CD14-positive monocyte (primary cell): ENCODE measurements around the gene RELCH. TPM values are rescaled to one million over a fixed set of nuclear protein-coding genes. Genes with fewer than 3 reads are reported as not detected.

ENCODE experiments used
- DNase-seq, 3 donors: peaks; one replicate each; pipeline ENCODE4 v3.0.0-alpha.2; 2011 to 2022
- H2AFZ ChIP-seq: 2 replicates; pipeline ENCODE4 v1.6.0; 2012; ENCODE audit warnings: mild to moderate bottlenecking, low read depth, low read length, inconsistent platforms; ENCODE audit not compliant: insufficient read depth, poor library complexity, severe bottlenecking
- H3K27ac ChIP-seq, 2 donors: 1 replicate in 1 of 2; 2 replicates in 1 of 2; pipeline ENCODE4 v1.5.1; 2012 to 2013; ENCODE audit warnings: low read length in 2 of 2, control low read depth in 1 of 2, inconsistent platforms in 1 of 2, low read depth in 1 of 2, mild to moderate bottlenecking in 1 of 2
- H3K27me3 ChIP-seq, 2 donors: one replicate each; pipeline versions ENCODE4 v1.6.0 to v1.6.1; 2011 to 2013; ENCODE audit warnings: low read length in 2 of 2; ENCODE audit not compliant: control insufficient read depth in 2 of 2, insufficient read depth in 2 of 2
- H3K36me3 ChIP-seq, 2 donors: replicated peaks in 1 of 2; 1 replicate in 1 of 2; 2 replicates in 1 of 2; pipeline versions ENCODE4 v1.5.1 to v1.6.1; 2012 to 2013; ENCODE audit warnings: low read length in 2 of 2, control low read depth in 1 of 2, inconsistent platforms in 1 of 2, mild to moderate bottlenecking in 1 of 2; ENCODE audit not compliant: insufficient read depth in 2 of 2, control insufficient read depth in 1 of 2
- H3K4me1 ChIP-seq, 2 donors: 1 replicate in 1 of 2; 2 replicates in 1 of 2; pipeline versions ENCODE4 v1.5.1 to v1.6.1; 2012 to 2013; ENCODE audit warnings: low read length in 2 of 2, control low read depth in 1 of 2, inconsistent platforms in 1 of 2, mild to moderate bottlenecking in 1 of 2, moderate library complexity in 1 of 2; ENCODE audit not compliant: insufficient read depth in 2 of 2, control insufficient read depth in 1 of 2
- H3K4me2 ChIP-seq: replicated peaks from 2 replicates; pipeline ENCODE3; 2012; ENCODE audit warnings: low read length, moderate library complexity, mild to moderate bottlenecking; ENCODE audit not compliant: poor library complexity, severe bottlenecking; ENCODE audit errors: extremely low read depth
- H3K4me3 ChIP-seq, 3 experiments: fragments of 200-600 bp in 1 of 3; sonication (generic) in 1 of 3; replicated peaks in 1 of 3; 1 replicate in 2 of 3; 2 replicates in 1 of 3; pipeline ENCODE4 v1.5.1; 2011 to 2013; ENCODE audit warnings: low read length in 3 of 3, mild to moderate bottlenecking in 3 of 3, control low read depth in 2 of 3, low read depth in 2 of 3, inconsistent platforms in 1 of 3, moderate library complexity in 1 of 3
- H3K79me2 ChIP-seq: 2 replicates; pipeline ENCODE4 v1.6.0; 2012; ENCODE audit warnings: mild to moderate bottlenecking, control low read depth, inconsistent platforms, low read length, moderate library complexity; ENCODE audit not compliant: insufficient read depth
- H3K9ac ChIP-seq: 2 replicates; pipeline ENCODE4 v1.6.0; 2017; ENCODE audit warnings: low read length, mild to moderate bottlenecking; ENCODE audit not compliant: insufficient read depth, poor library complexity, severe bottlenecking
- H3K9me3 ChIP-seq, 2 donors: replicated peaks in 1 of 2; 1 replicate in 1 of 2; 2 replicates in 1 of 2; pipeline versions ENCODE4 v1.5.1 to v1.6.1; 2012 to 2013; ENCODE audit warnings: low read length in 2 of 2, control low read depth in 1 of 2; ENCODE audit not compliant: control insufficient read depth in 1 of 2, insufficient read depth in 1 of 2
- H4K20me1 ChIP-seq: 2 replicates; pipeline ENCODE4 v1.6.0; 2012; ENCODE audit warnings: mild to moderate bottlenecking, low read length, control low read depth, moderate library complexity; ENCODE audit not compliant: insufficient read depth
- H3K27ac Mint-ChIP-seq, 7 donors: one replicate each; pipeline ENCODE4 v1.8.0; 2020; ENCODE audit warnings: mild to moderate bottlenecking in 7 of 7, mixed read lengths in 7 of 7, moderate library complexity in 6 of 7, inconsistent platforms in 2 of 7
- H3K27me3 Mint-ChIP-seq, 3 donors: one replicate each; pipeline ENCODE4 v1.8.0; 2021 to 2022; ENCODE audit warnings: low read depth in 3 of 3, mild to moderate bottlenecking in 3 of 3, mixed read lengths in 3 of 3, moderate library complexity in 3 of 3, inconsistent platforms in 1 of 3
- H3K36me3 Mint-ChIP-seq, 2 donors: one replicate each; pipeline ENCODE4 v1.8.0; 2020; ENCODE audit warnings: mixed read lengths in 2 of 2, inconsistent platforms in 1 of 2, mild to moderate bottlenecking in 1 of 2
- H3K4me1 Mint-ChIP-seq: one replicate; pipeline ENCODE4 v1.8.0; 2020; ENCODE audit warnings: mild to moderate bottlenecking, mixed read lengths
- H3K4me3 Mint-ChIP-seq, 2 donors: one replicate each; pipeline ENCODE4 v1.8.0; 2020; ENCODE audit warnings: mild to moderate bottlenecking in 2 of 2, mixed read lengths in 2 of 2, moderate library complexity in 1 of 2
- H3K9me3 Mint-ChIP-seq, 7 donors: one replicate each; pipeline ENCODE4 v1.8.0; 2020 to 2022; ENCODE audit warnings: mixed read lengths in 7 of 7, mild to moderate bottlenecking in 6 of 7, moderate library complexity in 6 of 7, inconsistent platforms in 2 of 7
- WGBS: methylation state at CpG from one replicate; pipeline ENCODE4 v1.1.5; 2013; ENCODE audit warnings: missing lambda C conversion rate; ENCODE audit not compliant: insufficient coverage; 5-methylcytosine and 5-hydroxymethylcytosine counted together
- intact Hi-C, 2 donors: fragments of 100-400 bp; cut with micrococcal nuclease; formaldehyde crosslinking; loops; one replicate each; pipeline versions ENCODE4 v1.15.0 to v1.15.1; 2023
- polyA plus RNA-seq, 3 donors: library from polyadenylated mRNA; depleted of rRNA in 1 of 3; unstranded in 2 of 3; stranded (reverse) in 1 of 3; fragments of 300-500 nt in 2 of 3; fragments of >200 nt in 1 of 3; fragmentation: Illumina TruSeq in 2 of 3; gene quantifications; 1 replicate in 2 of 3; 2 replicates in 1 of 3; pipeline ENCODE4 v1.2.3, GENCODE V29; 2012 to 2021
- TF ChIP-seq, protein P1 (sequence below): fragments of 200-600 bp; IDR thresholded peaks from one replicate; pipeline ENCODE4 v1.8.0; 2022; ENCODE audit warnings: antibody characterized with exemption, mild to moderate bottlenecking

Gene RELCH
- polyA plus RNA-seq, 3 donors = 3.8 to 30.4 (median 4.9) TPM

GRCh38 chr18:62335494-62335893 lies 148.4 kb downstream of the RELCH start:
- H2AFZ ChIP-seq = no peak overlapping the region
- H3K4me1 ChIP-seq = peaks cover 35 to 40% of the 10 kb centered on the region in 2 donors
- Mint-ChIP-seq H3K27ac (peak overlapping the region in 1 of 7 donors; percentile 25), H3K36me3 (peaks cover under 1 to 1% of the 10 kb centered on the region in 2 donors), H3K9me3 (peaks cover 0 to 4% (median 0%) of the 10 kb centered on the region in 7 donors), H3K27me3 (peaks cover 23 to 39% (median 26%) of the 10 kb centered on the region in 3 donors), H3K4me3 (no peak overlapping the region), H3K4me1 (peaks cover 39% of the 10 kb centered on the region)
- H3K36me3 ChIP-seq = no peaks in the 10 kb centered on the region
- H3K27me3 ChIP-seq = peaks cover 0 to 9% of the 10 kb centered on the region in 2 donors
- no peaks in the 10 kb centered on the region for H3K79me2 ChIP-seq
- H3K9me3 ChIP-seq = no peaks in the 10 kb centered on the region
- intact Hi-C loops = loop anchor here in 1 of 2 donors (10.0 kb wide), 1 partner anchor 79 kb away; no protein-coding TSS in a partner anchor
- no peak for DNase-seq
- TF ChIP-seq, protein P1, sequence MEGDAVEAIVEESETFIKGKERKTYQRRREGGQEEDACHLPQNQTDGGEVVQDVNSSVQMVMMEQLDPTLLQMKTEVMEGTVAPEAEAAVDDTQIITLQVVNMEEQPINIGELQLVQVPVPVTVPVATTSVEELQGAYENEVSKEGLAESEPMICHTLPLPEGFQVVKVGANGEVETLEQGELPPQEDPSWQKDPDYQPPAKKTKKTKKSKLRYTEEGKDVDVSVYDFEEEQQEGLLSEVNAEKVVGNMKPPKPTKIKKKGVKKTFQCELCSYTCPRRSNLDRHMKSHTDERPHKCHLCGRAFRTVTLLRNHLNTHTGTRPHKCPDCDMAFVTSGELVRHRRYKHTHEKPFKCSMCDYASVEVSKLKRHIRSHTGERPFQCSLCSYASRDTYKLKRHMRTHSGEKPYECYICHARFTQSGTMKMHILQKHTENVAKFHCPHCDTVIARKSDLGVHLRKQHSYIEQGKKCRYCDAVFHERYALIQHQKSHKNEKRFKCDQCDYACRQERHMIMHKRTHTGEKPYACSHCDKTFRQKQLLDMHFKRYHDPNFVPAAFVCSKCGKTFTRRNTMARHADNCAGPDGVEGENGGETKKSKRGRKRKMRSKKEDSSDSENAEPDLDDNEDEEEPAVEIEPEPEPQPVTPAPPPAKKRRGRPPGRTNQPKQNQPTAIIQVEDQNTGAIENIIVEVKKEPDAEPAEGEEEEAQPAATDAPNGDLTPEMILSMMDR = no peak
- 65% methylated on average over 2 of the region's 5 CpGs for WGBS
- no peak overlapping the region for H3K27ac ChIP-seq
- no peaks in the 10 kb centered on the region for H4K20me1 ChIP-seq
- no peak overlapping the region for H3K4me2 ChIP-seq
- H3K9ac ChIP-seq = no peak overlapping the region
- no peak overlapping the region for H3K4me3 ChIP-seq

GRCh38 chr18:62336618-62337017 lies 149.6 kb downstream of the RELCH start:
- peaks cover 0 to 9% of the 10 kb centered on the region in 2 donors for H3K27me3 ChIP-seq
- H3K9me3 ChIP-seq = no peaks in the 10 kb centered on the region
- no peak overlapping the region for H3K9ac ChIP-seq
- no peak overlapping the region for H3K4me2 ChIP-seq
- Mint-ChIP-seq H3K27me3 (peaks cover 18 to 38% (median 21%) of the 10 kb centered on the region in 3 donors), H3K36me3 (no peaks in the 10 kb centered on the region), H3K4me1 (peaks cover 30% of the 10 kb centered on the region), H3K9me3 (peaks cover 0 to 4% (median 0%) of the 10 kb centered on the region in 7 donors), H3K27ac (no peak overlapping the region), H3K4me3 (no peak overlapping the region)
- H2AFZ ChIP-seq = no peak overlapping the region
- 100% methylated on average over 1 of the region's 5 CpGs for WGBS
- H3K4me1 ChIP-seq = peaks cover 24 to 29% of the 10 kb centered on the region in 2 donors
- DNase-seq = no peak
- no peaks in the 10 kb centered on the region for H3K79me2 ChIP-seq
- H3K4me3 ChIP-seq = no peak overlapping the region
- H3K27ac ChIP-seq = no peak overlapping the region
- intact Hi-C loops = loop anchor here in 1 of 2 donors (10.0 kb wide), 1 partner anchor 78 kb away; no protein-coding TSS in a partner anchor
- no peaks in the 10 kb centered on the region for H3K36me3 ChIP-seq
- TF ChIP-seq, protein P1 = no peak
- no peaks in the 10 kb centered on the region for H4K20me1 ChIP-seq
